HCT116 (cell line): ENCODE data around the gene FGF14. TPM values are rescaled to one million over a fixed set of nuclear protein-coding genes. Genes with fewer than 3 reads are reported as not detected.

Experiments used
- ATAC-seq: fragments of 200-7000 bp; cut with Tn5 transposase; 2 replicates; pipeline ENCODE4 v1.9.1; 2020; ENCODE audit warnings: mild to moderate bottlenecking, moderate library complexity
- BruUV-seq: library from RNA; stranded (reverse); fragments of 400-500 nt; replicated peaks from 2 replicates; lab custom pipeline; 2021; lab: Mats Ljungman, UMichigan
- CTCF ChIA-PET: fragments of 300-600 bp; sonication (Branson Sonifier 250); formaldehyde crosslinking; loops from one replicate; lab custom pipeline; 2021; ENCODE audit warnings: antibody characterized with exemption; lab: Charles Lee
- POLR2A ChIA-PET: fragments of 300-600, 350-600 bp; sonication (Branson Sonifier 250); formaldehyde crosslinking; loops from one replicate; lab custom pipeline; 2021; ENCODE audit warnings: antibody characterized with exemption; lab: Charles Lee
- RAD21 ChIA-PET, 2 experiments: fragments of 300-600 bp; sonication (Branson Sonifier 250); formaldehyde crosslinking; loops; one replicate each; lab custom pipeline; 2023; ENCODE audit warnings: low total read pairs in 2 of 2; ENCODE audit not compliant: uncharacterized antibody in 2 of 2, unreplicated experiment in 2 of 2, low non-redundant PET in 1 of 2; lab: Charles Lee
- DNase-seq: peaks from one replicate; pipeline ENCODE4 v3.0.0-alpha.2; 2010; ENCODE audit warnings: low read depth, low spot score
- H2AFZ ChIP-seq: fragments of 200-600 bp; shearing (Covaris generic), sonication (generic); 2 replicates; pipeline ENCODE4 v1.6.1; 2017; ENCODE audit warnings: low read depth, mixed run types, mixed read lengths, antibody characterized with exemption, low read length; ENCODE audit not compliant: poor library complexity, severe bottlenecking
- H3K27ac ChIP-seq: 2 replicates; pipeline ENCODE4 v1.5.1; 2012; ENCODE audit warnings: low read depth, low read length
- H3K27me3 ChIP-seq: fragments of 200-600 bp; sonication (generic); 2 replicates; pipeline ENCODE4 v1.6.1; 2016; ENCODE audit warnings: mixed run types, low read length, mixed read lengths; ENCODE audit not compliant: insufficient read depth
- H3K36me3 ChIP-seq, 2 experiments: fragments of 200-500 bp in 1 of 2; fragments of 200-600 bp in 1 of 2; sonication (Bioruptor generic) in 1 of 2; sonication (generic) in 1 of 2; 2 replicates each; pipeline versions ENCODE4 v1.5.1 to v1.6.1; 2014 to 2016; ENCODE audit warnings: low read length in 2 of 2, inconsistent platforms in 1 of 2, mixed read lengths in 1 of 2, mixed run types in 1 of 2; ENCODE audit not compliant: insufficient read depth in 2 of 2, control insufficient read depth in 1 of 2
- H3K4me1 ChIP-seq, 2 experiments: fragments of 200-600 bp in 1 of 2; sonication (generic) in 1 of 2; 2 replicates each; pipeline versions ENCODE4 v1.5.1 to v1.6.1; 2012 to 2017; ENCODE audit warnings: low read length in 2 of 2, inconsistent platforms in 1 of 2, mild to moderate bottlenecking in 1 of 2, mixed read lengths in 1 of 2, mixed run types in 1 of 2, moderate library complexity in 1 of 2; ENCODE audit not compliant: insufficient read depth in 2 of 2, control insufficient read depth in 1 of 2
- H3K4me2 ChIP-seq: fragments of 200-600 bp; sonication (generic); 2 replicates; pipeline ENCODE4 v1.6.1; 2017; ENCODE audit warnings: mixed run types, low read length, mixed read lengths
- H3K4me3 ChIP-seq, 2 experiments: fragments of 200-600 bp in 1 of 2; sonication (generic) in 1 of 2; replicated peaks in 1 of 2; 2 replicates each; pipeline ENCODE4 v1.5.1; 2011 to 2016; ENCODE audit warnings: low read length in 2 of 2, control low read depth in 1 of 2, low read depth in 1 of 2, mild to moderate bottlenecking in 1 of 2, mixed read lengths in 1 of 2, mixed run types in 1 of 2
- H3K79me2 ChIP-seq: fragments of 200-600 bp; sonication (generic); 2 replicates; pipeline ENCODE4 v1.6.1; 2017; ENCODE audit warnings: mild to moderate bottlenecking, mixed run types, low read length, moderate library complexity, mixed read lengths; ENCODE audit not compliant: insufficient read depth
- H3K9ac ChIP-seq: fragments of 200-600 bp; sonication (generic); 2 replicates; pipeline ENCODE4 v1.6.1; 2016; ENCODE audit warnings: low read length, mixed read lengths
- H3K9me2 ChIP-seq: fragments of 200-600 bp; sonication (generic), shearing (Covaris generic); 2 replicates; pipeline ENCODE4 v1.6.1; 2017; ENCODE audit warnings: mixed run types, mild to moderate bottlenecking, moderate library complexity; ENCODE audit not compliant: insufficient read depth
- H3K9me3 ChIP-seq, 2 experiments: fragments of 200-500 bp in 1 of 2; fragments of 200-600 bp in 1 of 2; sonication (Bioruptor generic) in 1 of 2; sonication (generic) in 1 of 2; 2 replicates each; pipeline ENCODE4 v1.6.1; 2014 to 2017; ENCODE audit warnings: low read length in 2 of 2, mixed read lengths in 2 of 2, inconsistent platforms in 1 of 2, low read depth in 1 of 2, mild to moderate bottlenecking in 1 of 2, mixed run types in 1 of 2, moderate library complexity in 1 of 2; ENCODE audit not compliant: control insufficient read depth in 1 of 2, insufficient read depth in 1 of 2
- H4K20me1 ChIP-seq: fragments of 200-600 bp; sonication (generic), shearing (Covaris generic); 2 replicates; pipeline ENCODE4 v1.6.1; 2017; ENCODE audit warnings: mixed run types, mild to moderate bottlenecking, moderate library complexity; ENCODE audit not compliant: insufficient read depth
- ATF3 ChIP-seq: IDR thresholded peaks from 2 replicates; pipeline ENCODE4 v1.6.1; 2012
- CBX3 ChIP-seq: IDR thresholded peaks from 2 replicates; pipeline ENCODE4 v1.6.1; 2012; ENCODE audit warnings: low read depth
- CEBPB ChIP-seq: IDR thresholded peaks from 2 replicates; pipeline ENCODE4 v1.6.1; 2012; ENCODE audit warnings: low read depth
- CTCF ChIP-seq, 3 experiments: fragments of 200-600 bp in 1 of 3; sonication (generic) in 1 of 3; IDR thresholded peaks in 2 of 3; conservative IDR thresholded peaks in 1 of 3; 2 replicates each; pipeline ENCODE4 v1.5.1; 2012 to 2017; ENCODE audit warnings: low read depth in 2 of 3, low read length in 2 of 3, antibody characterized with exemption in 1 of 3, borderline replicate concordance in 1 of 3, control low read depth in 1 of 3, mild to moderate bottlenecking in 1 of 3, mixed read lengths in 1 of 3, mixed run types in 1 of 3, moderate library complexity in 1 of 3; ENCODE audit not compliant: insufficient read depth in 1 of 3
- EGR1 ChIP-seq: IDR thresholded peaks from 2 replicates; pipeline ENCODE4 v1.6.1; 2012; ENCODE audit warnings: low read depth
- EZH2 ChIP-seq: fragments of 200-600 bp; sonication (generic); IDR thresholded peaks from 2 replicates; pipeline ENCODE4 v1.6.1; 2017; ENCODE audit warnings: antibody characterized with exemption, mixed run types
- EZH2phosphoT487 ChIP-seq: fragments of 200-600 bp; IDR thresholded peaks from 2 replicates; pipeline ENCODE4 v1.6.1; 2018; ENCODE audit warnings: antibody characterized with exemption, borderline replicate concordance
- FOSL1 ChIP-seq: IDR thresholded peaks from 2 replicates; pipeline ENCODE4 v1.6.1; 2012; ENCODE audit warnings: low read depth
- JUND ChIP-seq: IDR thresholded peaks from 2 replicates; pipeline ENCODE4 v1.6.1; 2012
- MAX ChIP-seq: IDR thresholded peaks from 2 replicates; pipeline ENCODE4 v1.6.1; 2012
- POLR2AphosphoS5 ChIP-seq: IDR thresholded peaks from 2 replicates; pipeline ENCODE4 v1.6.1; 2011; ENCODE audit warnings: mild to moderate bottlenecking, low read depth, low read length, moderate library complexity
- RAD21 ChIP-seq: IDR thresholded peaks from 2 replicates; pipeline ENCODE4 v1.6.1; 2012; ENCODE audit warnings: low read depth, mild to moderate bottlenecking
- REST ChIP-seq: IDR thresholded peaks from 2 replicates; pipeline ENCODE4 v1.6.1; 2012; ENCODE audit warnings: low read depth
- SIN3A ChIP-seq: IDR thresholded peaks from 2 replicates; pipeline ENCODE4 v1.6.1; 2012; ENCODE audit warnings: low read depth
- SP1 ChIP-seq: IDR thresholded peaks from 2 replicates; pipeline ENCODE4 v1.6.1; 2012; ENCODE audit warnings: low read depth
- SRF ChIP-seq: IDR thresholded peaks from 2 replicates; pipeline ENCODE4 v1.6.1; 2012; ENCODE audit warnings: low read depth
- TCF7L2 ChIP-seq: IDR thresholded peaks from 2 replicates; pipeline ENCODE4 v1.7.0; 2011; ENCODE audit warnings: borderline replicate concordance, inconsistent platforms; ENCODE audit not compliant: insufficient read depth, insufficient read length; ENCODE audit errors: extremely low read depth
- ZBTB33 ChIP-seq: IDR thresholded peaks from 2 replicates; pipeline ENCODE4 v1.6.1; 2011; ENCODE audit warnings: mild to moderate bottlenecking, low read length, moderate library complexity; ENCODE audit not compliant: insufficient replicate concordance; ENCODE audit errors: extremely low read depth
- ZFX ChIP-seq: fragments of 450-650 bp; IDR thresholded peaks from 2 replicates; pipeline ENCODE4 v1.6.1; 2017
- ZNF274 ChIP-seq: fragments of 200-500 bp; sonication (Bioruptor generic); IDR thresholded peaks from 2 replicates; pipeline ENCODE4 v1.6.1; 2014; ENCODE audit warnings: mild to moderate bottlenecking, low read depth, low read length, inconsistent platforms
- intact Hi-C: fragments of 100-400 bp; cut with micrococcal nuclease; formaldehyde crosslinking; loops from 2 replicates; pipeline ENCODE4 v1.10.0; 2022
- total RNA-seq: library from RNA; stranded (reverse); gene quantifications from one replicate; pipeline ENCODE4 v1.2.1, GENCODE V29; 2021; ENCODE audit not compliant: unreplicated experiment

The FGF14 gene
- total RNA-seq, 1 experiment from 2014 or later = not detected

GRCh38 chr13:102361113-102361512 lies 40.7 kb downstream of the FGF14 start:
- Histone ChIP-seq H3K4me1 (no peaks in the 10 kb centered on the region), H3K79me2 (no peaks in the 10 kb centered on the region), H3K27ac (no peak overlapping the region), H3K9me2 (no peaks in the 10 kb centered on the region), H3K9ac (no peak overlapping the region), H3K4me2 (no peak overlapping the region), H4K20me1 (no peaks in the 10 kb centered on the region), H3K9me3 (no peaks in the 10 kb centered on the region), H2AFZ (no peak overlapping the region), H3K4me3 (no peak overlapping the region), H3K36me3 (no peaks in the 10 kb centered on the region), H3K27me3 (0 out of 2 replicates have a peak, but pooled peaks cover 4% of the 10 kb centered on the region)
- no TSS peak for BruUV-seq
- ChIA-PET CTCF (no interaction called here), POLR2A (no interaction called here), RAD21 (no interaction called here)
- no peak for TF ChIP-seq RAD21
- no peak for TF ChIP-seq CTCF (IDR thresholded peaks at IDR 0.05 in 2 of 3, conservative IDR thresholded peaks at IDR 0.05 in 1 of 3; ENCODE audit: borderline replicate concordance in 1 of 3, insufficient read depth in 1 of 3, low read depth in 2 of 3, low read length in 2 of 3)
- TF ChIP-seq CEBPB = no peak
- no peak for TF ChIP-seq ZBTB33
- TF ChIP-seq ATF3 = no peak
- TF ChIP-seq JUND = no peak
- no peak for TF ChIP-seq ZNF274
- TF ChIP-seq REST = no peak
- no peak for TF ChIP-seq TCF7L2
- TF ChIP-seq EZH2phosphoT487 = no peak
- no peak for TF ChIP-seq SRF
- no peak for TF ChIP-seq CBX3
- no peak for TF ChIP-seq POLR2AphosphoS5
- no peak for TF ChIP-seq ZFX
- no peak for TF ChIP-seq EGR1
- TF ChIP-seq MAX = no peak
- TF ChIP-seq FOSL1 = no peak
- no peak for TF ChIP-seq SIN3A
- TF ChIP-seq EZH2 = no peak
- no peak for TF ChIP-seq SP1
- ATAC-seq = no peak
- DNase-seq = no peak
- intact Hi-C loops = no loop called here
